SK-N-MC (cell line): ENCODE data around the gene RHPN2.

Experiments used
- FOXP2 ChIP-seq: optimal IDR thresholded peaks from 2 replicates; pipeline ENCODE3; 2011; ENCODE audit warnings: mild to moderate bottlenecking, moderate library complexity; ENCODE audit not compliant: insufficient read depth; ENCODE audit errors: extremely low read length, control extremely low read depth
- POLR2AphosphoS5 ChIP-seq: IDR thresholded peaks from 2 replicates; pipeline ENCODE4 v1.6.1; 2012; ENCODE audit warnings: mild to moderate bottlenecking, low read depth, low read length, borderline replicate concordance

GRCh38 chr19:33064792-33065550 is at the start of gene RHPN2:
- TF ChIP-seq FOXP2 = no peak
- TF ChIP-seq POLR2AphosphoS5 = peak; percentile 46; the same call in 1 of the 2 replicates
